SK-N-SH treated with all-trans-retinoic acid at 6 μM for 48 hours (cell line): ENCODE data around the gene CDH6.

Source experiments
- ARNTL ChIP-seq: fragments of 450-650 bp; formaldehyde crosslinking; IDR thresholded peaks from 2 replicates; pipeline ENCODE4 v1.5.0; 2020; ENCODE audit warnings: low read depth, mild to moderate bottlenecking, moderate library complexity, borderline replicate concordance
- CSDC2 ChIP-seq: fragments of 250-450 bp; sonication (Bioruptor Pico); IDR thresholded peaks from 2 replicates; pipeline ENCODE4 v1.5.0; 2020; ENCODE audit warnings: mild to moderate bottlenecking, moderate library complexity
- ISL1 ChIP-seq: fragments of 250-450 bp; sonication (Bioruptor Pico); IDR thresholded peaks from 2 replicates; pipeline ENCODE4 v2.1.2; 2022; ENCODE audit warnings: mild to moderate bottlenecking, moderate library complexity
- RARB ChIP-seq: fragments of 250-450 bp; sonication (Bioruptor Pico); IDR thresholded peaks from 2 replicates; pipeline ENCODE4 v1.8.0; 2021; ENCODE audit warnings: mild to moderate bottlenecking, moderate library complexity
- TSHZ2 ChIP-seq: fragments of 250-450 bp; sonication (Bioruptor Pico); IDR thresholded peaks from 2 replicates; pipeline ENCODE4 v1.5.0; 2020; ENCODE audit warnings: mild to moderate bottlenecking, moderate library complexity
- ZFP3 ChIP-seq: fragments of 250-450 bp; sonication (Bioruptor Pico); IDR thresholded peaks from 2 replicates; pipeline ENCODE4 v1.5.0; 2020; ENCODE audit warnings: mild to moderate bottlenecking, moderate library complexity
- TF ChIP-seq, protein P1 (sequence below): fragments of 250-450 bp; sonication (Bioruptor Pico); IDR thresholded peaks from 2 replicates; pipeline ENCODE4 v1.8.0; 2020; ENCODE audit warnings: mild to moderate bottlenecking, moderate library complexity, borderline replicate concordance
- TF ChIP-seq, protein P2 (sequence below): fragments of 250-450 bp; sonication (Bioruptor Pico); IDR thresholded peaks from 2 replicates; pipeline ENCODE4 v1.5.1; 2020; ENCODE audit warnings: low read depth, mild to moderate bottlenecking, moderate library complexity

- no peak for TF ChIP-seq ZFP3
- TF ChIP-seq CSDC2 = no peak
- no peak for TF ChIP-seq ISL1 (CRISPR knock-in tag)
- no peak for TF ChIP-seq ARNTL (CRISPR knock-in tag)
- TF ChIP-seq TSHZ2 = no peak
- TF ChIP-seq, protein P1, sequence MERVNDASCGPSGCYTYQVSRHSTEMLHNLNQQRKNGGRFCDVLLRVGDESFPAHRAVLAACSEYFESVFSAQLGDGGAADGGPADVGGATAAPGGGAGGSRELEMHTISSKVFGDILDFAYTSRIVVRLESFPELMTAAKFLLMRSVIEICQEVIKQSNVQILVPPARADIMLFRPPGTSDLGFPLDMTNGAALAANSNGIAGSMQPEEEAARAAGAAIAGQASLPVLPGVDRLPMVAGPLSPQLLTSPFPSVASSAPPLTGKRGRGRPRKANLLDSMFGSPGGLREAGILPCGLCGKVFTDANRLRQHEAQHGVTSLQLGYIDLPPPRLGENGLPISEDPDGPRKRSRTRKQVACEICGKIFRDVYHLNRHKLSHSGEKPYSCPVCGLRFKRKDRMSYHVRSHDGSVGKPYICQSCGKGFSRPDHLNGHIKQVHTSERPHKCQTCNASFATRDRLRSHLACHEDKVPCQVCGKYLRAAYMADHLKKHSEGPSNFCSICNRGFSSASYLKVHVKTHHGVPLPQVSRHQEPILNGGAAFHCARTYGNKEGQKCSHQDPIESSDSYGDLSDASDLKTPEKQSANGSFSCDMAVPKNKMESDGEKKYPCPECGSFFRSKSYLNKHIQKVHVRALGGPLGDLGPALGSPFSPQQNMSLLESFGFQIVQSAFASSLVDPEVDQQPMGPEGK (CRISPR knock-in tag) = no peak
- TF ChIP-seq, protein P2, sequence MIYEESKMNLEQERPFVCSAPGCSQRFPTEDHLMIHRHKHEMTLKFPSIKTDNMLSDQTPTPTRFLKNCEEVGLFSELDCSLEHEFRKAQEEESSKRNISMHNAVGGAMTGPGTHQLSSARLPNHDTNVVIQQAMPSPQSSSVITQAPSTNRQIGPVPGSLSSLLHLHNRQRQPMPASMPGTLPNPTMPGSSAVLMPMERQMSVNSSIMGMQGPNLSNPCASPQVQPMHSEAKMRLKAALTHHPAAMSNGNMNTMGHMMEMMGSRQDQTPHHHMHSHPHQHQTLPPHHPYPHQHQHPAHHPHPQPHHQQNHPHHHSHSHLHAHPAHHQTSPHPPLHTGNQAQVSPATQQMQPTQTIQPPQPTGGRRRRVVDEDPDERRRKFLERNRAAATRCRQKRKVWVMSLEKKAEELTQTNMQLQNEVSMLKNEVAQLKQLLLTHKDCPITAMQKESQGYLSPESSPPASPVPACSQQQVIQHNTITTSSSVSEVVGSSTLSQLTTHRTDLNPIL = no peak
- no peak for TF ChIP-seq RARB (CRISPR knock-in tag)
Measured at GRCh38 chr5:31182136-31182535, 11.3 kb upstream of the CDH6 start.
